Endothelial cell of umbilical vein (primary cell): ENCODE measurements around the gene CARMIL1. TPM values are rescaled to one million over a fixed set of nuclear protein-coding genes. Genes with fewer than 3 reads are reported as not detected.

Source experiments
- BruUV-seq: library from RNA; stranded (reverse); fragments of 400-500 nt; replicated peaks from 2 replicates; lab custom pipeline; 2021; lab: Mats Ljungman, UMichigan
- CTCF ChIA-PET: fragments of 300-600, 350-600 bp; sonication (Branson Sonifier 250); formaldehyde crosslinking; loops from one replicate; lab custom pipeline; 2021; ENCODE audit warnings: antibody characterized with exemption, inconsistent platforms; lab: Charles Lee
- POLR2A ChIA-PET: fragments of 300-600, 350-600 bp; sonication (Branson Sonifier 250); formaldehyde crosslinking; loops from one replicate; lab custom pipeline; 2021; ENCODE audit warnings: antibody characterized with exemption, inconsistent platforms; lab: Charles Lee
- DNase-seq: peaks from one replicate; pipeline ENCODE4 v3.0.0-alpha.2; 2011; ENCODE audit warnings: low read depth, low spot score
- FAIRE-seq: peaks from 2 replicates; lab custom pipeline; 2011; peaks lifted over from hg19 to GRCh38; lab: Jason Lieb, UNC
- H2AFZ ChIP-seq: 2 replicates; pipeline ENCODE4 v1.6.0; 2012; ENCODE audit warnings: low read depth, low read length, control low read depth, inconsistent platforms
- H3K27ac ChIP-seq: 2 replicates; pipeline ENCODE4 v1.5.1; 2011; ENCODE audit warnings: low read depth, mild to moderate bottlenecking, control low read depth, low read length, moderate library complexity; ENCODE audit not compliant: insufficient read depth
- H3K27me3 ChIP-seq, 2 experiments: 2 replicates each; pipeline versions ENCODE4 v1.6.0 to v1.6.1; 2011; ENCODE audit warnings: low read length in 2 of 2, mixed read lengths in 1 of 2; ENCODE audit not compliant: control insufficient read depth in 2 of 2, insufficient read depth in 2 of 2
- H3K36me3 ChIP-seq, 2 experiments: 2 replicates in 1 of 2; 3 replicates in 1 of 2; pipeline ENCODE4 v1.5.1; 2011; ENCODE audit warnings: low read length in 2 of 2, mild to moderate bottlenecking in 1 of 2, moderate library complexity in 1 of 2; ENCODE audit not compliant: control insufficient read depth in 2 of 2, insufficient read depth in 2 of 2; ENCODE audit errors: extremely low read depth in 1 of 2
- H3K4me1 ChIP-seq: 3 replicates; pipeline ENCODE4 v1.5.1; 2011; ENCODE audit warnings: mild to moderate bottlenecking, low read length; ENCODE audit not compliant: control insufficient read depth, insufficient read depth; ENCODE audit errors: extremely low read depth
- H3K4me2 ChIP-seq: 2 replicates; pipeline ENCODE4 v1.6.1; 2011; ENCODE audit warnings: low read length, control low read depth, mixed read lengths; ENCODE audit not compliant: insufficient read depth
- H3K4me3 ChIP-seq, 3 experiments: fragments of 200-600 bp in 1 of 3; sonication (generic), shearing (Covaris generic) in 1 of 3; replicated peaks in 1 of 3; 2 replicates each; pipeline ENCODE4 v1.5.1; 2011 to 2016; ENCODE audit warnings: control low read depth in 3 of 3, low read length in 3 of 3, mild to moderate bottlenecking in 2 of 3, inconsistent platforms in 1 of 3, low read depth in 1 of 3, moderate library complexity in 1 of 3; ENCODE audit not compliant: insufficient read depth in 1 of 3
- H3K79me2 ChIP-seq: 2 replicates; pipeline ENCODE4 v1.6.0; 2012; ENCODE audit warnings: low read length, inconsistent platforms; ENCODE audit not compliant: control insufficient read depth, insufficient read depth
- H3K9ac ChIP-seq: replicated peaks from 2 replicates; pipeline ENCODE3; 2011; ENCODE audit warnings: low read length, control low read depth; ENCODE audit not compliant: insufficient read depth; ENCODE audit errors: extremely low read depth
- H3K9me1 ChIP-seq: replicated peaks from 3 replicates; pipeline ENCODE4 v1.6.0; 2011; ENCODE audit warnings: mild to moderate bottlenecking, low read length; ENCODE audit not compliant: control insufficient read depth, insufficient read depth; ENCODE audit errors: extremely low read depth
- H3K9me3 ChIP-seq: replicated peaks from 2 replicates; pipeline ENCODE4 v1.5.1; 2012; ENCODE audit warnings: low read length, inconsistent platforms; ENCODE audit not compliant: control insufficient read depth, insufficient read depth
- H4K20me1 ChIP-seq: replicated peaks from 2 replicates; pipeline ENCODE3; 2011; ENCODE audit warnings: mild to moderate bottlenecking, low read length; ENCODE audit not compliant: control insufficient read depth, insufficient read depth; ENCODE audit errors: extremely low read depth
- EZH2 ChIP-seq: IDR thresholded peaks from 2 replicates; pipeline ENCODE4 v1.6.1; 2012; ENCODE audit warnings: borderline replicate concordance, low read depth, mild to moderate bottlenecking, moderate library complexity, low read length, inconsistent platforms; ENCODE audit not compliant: severe bottlenecking
- GATA2 ChIP-seq: IDR thresholded peaks from 2 replicates; pipeline ENCODE4 v1.7.0; 2011; ENCODE audit warnings: low read depth, mild to moderate bottlenecking, moderate library complexity, mixed read lengths, low read length; ENCODE audit not compliant: insufficient read length, insufficient read depth
- MYC ChIP-seq: IDR thresholded peaks from one replicate; pipeline ENCODE4 v1.6.1; 2011; ENCODE audit warnings: mild to moderate bottlenecking, low read depth, low read length
- POLR2A ChIP-seq: IDR thresholded peaks from 2 replicates; pipeline ENCODE4 v1.6.1; 2012; ENCODE audit warnings: low read depth, mild to moderate bottlenecking, control low read depth, low read length
- POLR2AphosphoS5 ChIP-seq: IDR thresholded peaks from 2 replicates; pipeline ENCODE4 v1.6.1; 2012; ENCODE audit warnings: low read depth, mild to moderate bottlenecking, control low read depth, low read length, moderate library complexity; ENCODE audit not compliant: insufficient read depth
- dilution Hi-C: fragments of 300-500 bp; cut with MboI; formaldehyde crosslinking; loops from one replicate; pipeline ENCODE4 v1.15.0; 2019; ENCODE audit warnings: low sequenced_read_pairs; ENCODE audit not compliant: extremely low pct_ligation_motif_present
- intact Hi-C: fragments of 100-400 bp; cut with micrococcal nuclease; formaldehyde crosslinking; loops from one replicate; pipeline ENCODE4 v1.10.0; 2022
- polyA plus RNA-seq, 4 experiments: library from polyadenylated mRNA; depleted of rRNA in 3 of 4; stranded (reverse) in 3 of 4; unstranded in 1 of 4; fragments of >200 nt; gene quantifications; 2 replicates each; pipeline versions ENCODE4 v1.2.1 to v1.2.3, GENCODE V29; 2011 to 2012; ENCODE audit warnings: missing spikeins in 1 of 4
- total RNA-seq: library from RNA; stranded (reverse); gene quantifications from 2 replicates; pipeline ENCODE4 v1.2.3, GENCODE V29; 2021
- TF ChIP-seq, protein P1 (sequence below), 2 donors: IDR thresholded peaks; 1 replicate in 1 of 2; 2 replicates in 1 of 2; pipeline ENCODE4 v1.5.1; 2011; ENCODE audit warnings: low read length in 2 of 2, mild to moderate bottlenecking in 2 of 2, moderate library complexity in 2 of 2, control low read depth in 1 of 2, inconsistent platforms in 1 of 2, low read depth in 1 of 2; ENCODE audit not compliant: insufficient read depth in 1 of 2; ENCODE audit errors: extremely low read depth in 1 of 2
- TF ChIP-seq, protein P2 (sequence below): IDR thresholded peaks from 2 replicates; pipeline ENCODE4 v1.6.1; 2011; ENCODE audit not compliant: insufficient read depth, insufficient read length

Gene CARMIL1
- total and polyA plus RNA-seq, 2 donors (not counting 3 experiments of a cell fraction or from before 2014, with no cell fraction given): 1.3 to 8.7 TPM

DNA sequence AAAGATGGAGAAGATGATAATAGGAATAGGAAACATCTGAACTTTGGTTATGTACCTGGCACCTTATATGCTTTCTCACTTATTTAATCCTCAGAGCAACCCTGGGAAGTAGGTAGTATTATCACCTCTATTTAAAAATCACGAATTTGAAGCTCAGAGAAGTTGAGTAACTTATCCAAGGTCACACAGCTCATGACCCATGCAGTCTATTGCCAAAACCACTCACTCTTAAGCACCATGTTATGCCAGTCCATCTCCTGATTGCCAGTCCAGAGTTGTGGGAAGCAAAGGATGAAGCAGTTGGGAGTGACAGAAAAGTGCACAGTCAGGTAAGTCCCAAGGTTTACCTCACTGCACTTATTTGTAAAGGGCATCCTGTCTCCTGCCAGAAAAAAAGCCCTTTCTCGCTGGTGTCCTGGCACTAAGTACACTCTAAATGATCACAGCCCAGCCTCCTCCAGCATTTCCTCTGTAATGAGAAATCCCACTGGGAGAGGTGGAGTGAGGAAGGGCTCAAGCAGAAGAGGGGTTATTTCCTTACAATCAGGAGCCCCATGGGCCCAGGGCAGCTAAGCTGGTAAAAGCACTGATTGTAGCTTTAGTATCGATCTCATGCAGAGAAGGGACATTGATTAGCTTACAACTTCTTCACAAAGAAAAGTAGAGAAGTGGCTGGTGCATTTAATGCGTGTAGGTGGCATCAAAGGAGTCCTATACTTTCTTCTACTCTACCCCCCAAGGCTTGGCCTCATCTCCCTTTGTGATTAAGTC, 351.5 kb downstream of the CARMIL1 start:
- Histone ChIP-seq H2AFZ (no peak overlapping the region), H3K9me3 (no peaks in the 10 kb centered on the region), H3K4me3 (no peak overlapping the region), H3K27me3 (no peaks in the 10 kb centered on the region), H3K4me1 (no peaks in the 10 kb centered on the region), H3K79me2 (no peaks in the 10 kb centered on the region), H4K20me1 (no peaks in the 10 kb centered on the region), H3K27ac (no peak overlapping the region), H3K36me3 (no peaks in the 10 kb centered on the region), H3K4me2 (no peak overlapping the region), H3K9ac (no peak overlapping the region), H3K9me1 (no peaks in the 10 kb centered on the region)
- DNase-seq (no peak), FAIRE-seq (no peak)
- CTCF ChIA-PET: no interaction called here
- dilution Hi-C loops (no loop called here), intact Hi-C loops (no loop called here)
- BruUV-seq: no TSS peak
- TF ChIP-seq POLR2AphosphoS5 (no peak), POLR2A (no peak), EZH2 (no peak), GATA2 (no peak), MYC (no peak)
- TF ChIP-seq, protein P1, sequence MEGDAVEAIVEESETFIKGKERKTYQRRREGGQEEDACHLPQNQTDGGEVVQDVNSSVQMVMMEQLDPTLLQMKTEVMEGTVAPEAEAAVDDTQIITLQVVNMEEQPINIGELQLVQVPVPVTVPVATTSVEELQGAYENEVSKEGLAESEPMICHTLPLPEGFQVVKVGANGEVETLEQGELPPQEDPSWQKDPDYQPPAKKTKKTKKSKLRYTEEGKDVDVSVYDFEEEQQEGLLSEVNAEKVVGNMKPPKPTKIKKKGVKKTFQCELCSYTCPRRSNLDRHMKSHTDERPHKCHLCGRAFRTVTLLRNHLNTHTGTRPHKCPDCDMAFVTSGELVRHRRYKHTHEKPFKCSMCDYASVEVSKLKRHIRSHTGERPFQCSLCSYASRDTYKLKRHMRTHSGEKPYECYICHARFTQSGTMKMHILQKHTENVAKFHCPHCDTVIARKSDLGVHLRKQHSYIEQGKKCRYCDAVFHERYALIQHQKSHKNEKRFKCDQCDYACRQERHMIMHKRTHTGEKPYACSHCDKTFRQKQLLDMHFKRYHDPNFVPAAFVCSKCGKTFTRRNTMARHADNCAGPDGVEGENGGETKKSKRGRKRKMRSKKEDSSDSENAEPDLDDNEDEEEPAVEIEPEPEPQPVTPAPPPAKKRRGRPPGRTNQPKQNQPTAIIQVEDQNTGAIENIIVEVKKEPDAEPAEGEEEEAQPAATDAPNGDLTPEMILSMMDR (IDR thresholded peaks at IDR 0.05; ENCODE audit: extremely low read depth in 1 of 2, insufficient read depth in 1 of 2, low read depth in 1 of 2, low read length in 2 of 2): no peak
- TF ChIP-seq, protein P2, sequence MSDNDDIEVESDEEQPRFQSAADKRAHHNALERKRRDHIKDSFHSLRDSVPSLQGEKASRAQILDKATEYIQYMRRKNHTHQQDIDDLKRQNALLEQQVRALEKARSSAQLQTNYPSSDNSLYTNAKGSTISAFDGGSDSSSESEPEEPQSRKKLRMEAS: no peak
- POLR2A ChIA-PET: no interaction called here
